NCI-H460 (cell line): Measurements from ENCODE around the gene ALK. TPM values are rescaled to one million over a fixed set of nuclear protein-coding genes. Genes with fewer than 3 reads are reported as not detected.

ENCODE experiments used
- DNase-seq: peaks from one replicate; pipeline ENCODE4 v3.0.0-alpha.2; 2016; ENCODE audit warnings: low read depth; ENCODE audit errors: extremely low read depth
- total RNA-seq: library from RNA; depleted of rRNA; stranded (reverse); fragments of >200 nt; shearing (Covaris generic); gene quantifications from 2 replicates; pipeline ENCODE4 v1.2.3, GENCODE V29; 2014

The ALK gene
- total RNA-seq, 1 experiment from 2014 or later, result 0.02 TPM

- DNase-seq, result no peak
Observed at GRCh38 chr2:29724282-29724681, 197.1 kb downstream of the ALK start.

GRCh38 chr2:29723255-29724001, 198.0 kb downstream of the ALK start:
- no peak for DNase-seq

- no peak for DNase-seq
Observed at GRCh38 chr2:29719639-29720038, 201.7 kb downstream of the ALK start.

- DNase-seq, result no peak
Observed at GRCh38 chr2:29718076-29718686, 203.2 kb downstream of the ALK start.

- DNase-seq, result no peak
Observed at GRCh38 chr2:29715655-29716054, 205.7 kb downstream of the ALK start.

GRCh38 chr2:29714333-29714732, 207.1 kb downstream of the ALK start:
- DNase-seq, result no peak

- DNase-seq, result no peak
Observed at GRCh38 chr2:29706171-29706720, 215.1 kb downstream of the ALK start.

- DNase-seq, result no peak
Observed at GRCh38 chr2:29705616-29706015, 215.8 kb downstream of the ALK start.

- DNase-seq, result no peak
Observed at GRCh38 chr2:29703336-29703735, 218.1 kb downstream of the ALK start.

GRCh38 chr2:29702276-29702675, 219.1 kb downstream of the ALK start:
- DNase-seq, result no peak

GRCh38 chr2:29700560-29700959, 220.8 kb downstream of the ALK start:
- no peak for DNase-seq

- DNase-seq, result no peak
Observed at GRCh38 chr2:29699045-29699444, 222.3 kb downstream of the ALK start.

GRCh38 chr2:29698216-29698615, 223.2 kb downstream of the ALK start:
- DNase-seq, result no peak

- no peak for DNase-seq
Observed at GRCh38 chr2:29697715-29698114, 223.7 kb downstream of the ALK start.

- no peak for DNase-seq
Observed at GRCh38 chr2:29697181-29697580, 224.2 kb downstream of the ALK start.

- DNase-seq, result no peak
Observed at GRCh38 chr2:29694741-29695140, 226.6 kb downstream of the ALK start.

- no peak for DNase-seq
Observed at GRCh38 chr2:29691391-29691950, 229.9 kb downstream of the ALK start.

- no peak for DNase-seq
Observed at GRCh38 chr2:29689666-29690065, 231.7 kb downstream of the ALK start.

GRCh38 chr2:29688429-29688828, 233.0 kb downstream of the ALK start:
- no peak for DNase-seq

GRCh38 chr2:29687121-29687520, 234.3 kb downstream of the ALK start:
- DNase-seq, result no peak

GRCh38 chr2:29676886-29677453, 244.4 kb downstream of the ALK start:
- no peak for DNase-seq

GRCh38 chr2:29664578-29664977, 256.8 kb downstream of the ALK start:
- no peak for DNase-seq
